ENCODE measurements around the gene RDH8. TPM values are rescaled to one million over a fixed set of nuclear protein-coding genes. Genes with fewer than 3 reads are reported as not detected.

The RDH8 gene
- total RNA-seq, 1 donor from 2014 or later = not detected

GRCh38 chr19:10009714-10010224 is 3.5 kb upstream of the RDH8 start:
- H3K27me3 Mint-ChIP-seq (ENCODE audit: low read depth) = peaks cover 22% of the 10 kb centered on the region

GRCh38 chr19:10010247-10010691 is 3.0 kb upstream of the RDH8 start, which contains the start of gene COL5A3:
Gene COL5A3, minus strand, starts transcription at chr19:10010504. Its CDS starts 119 bp downstream, at chr19:10010385.
- no peak for TF ChIP-seq CTCF (IDR thresholded peaks at IDR 0.05)
- H3K9me3 Mint-ChIP-seq (ENCODE audit: low read depth) = no peaks in the 10 kb centered on the region
- peak within 1 kb of the TSS; percentile 19 for H3K27ac Mint-ChIP-seq (ENCODE audit: unreplicated experiment)
- peak within 1 kb of the TSS; percentile 81 for H3K4me3 Mint-ChIP-seq (ENCODE audit: unreplicated experiment)
- peaks cover 22% of the 10 kb centered on the region for H3K27me3 Mint-ChIP-seq (ENCODE audit: low read depth)
- peaks cover 2% of the 10 kb centered on the region for H3K36me3 Mint-ChIP-seq (ENCODE audit: low read depth)
- peaks cover 40% of the 10 kb centered on the region for H3K4me1 Mint-ChIP-seq (ENCODE audit: low read depth)
- DNase-seq (ENCODE audit: low spot score) = no peak

More at GRCh38 chr19:10009714-10010224, 3.5 kb upstream of the RDH8 start:
- TF ChIP-seq CTCF (IDR thresholded peaks at IDR 0.05) = no peak
- H3K36me3 Mint-ChIP-seq (ENCODE audit: low read depth) = peaks cover 4% of the 10 kb centered on the region
- no peak for DNase-seq (ENCODE audit: low spot score)
- H3K9me3 Mint-ChIP-seq (ENCODE audit: low read depth) = no peaks in the 10 kb centered on the region
- peak overlapping the region; percentile 81 for H3K4me3 Mint-ChIP-seq (ENCODE audit: unreplicated experiment)
- H3K4me1 Mint-ChIP-seq (ENCODE audit: low read depth) = peaks cover 40% of the 10 kb centered on the region
- H3K27ac Mint-ChIP-seq (ENCODE audit: unreplicated experiment) = peak overlapping the region; percentile 19

- DNase-seq (ENCODE audit: low spot score) = no peak
- TF ChIP-seq CTCF (IDR thresholded peaks at IDR 0.05) = no peak
- Mint-ChIP-seq H3K9me3 (ENCODE audit: low read depth) (no peaks in the 10 kb centered on the region), H3K27ac (ENCODE audit: unreplicated experiment) (no peak overlapping the region), H3K36me3 (ENCODE audit: low read depth) (no peaks in the 10 kb centered on the region), H3K4me3 (ENCODE audit: unreplicated experiment) (peak overlapping the region; percentile 66), H3K27me3 (ENCODE audit: low read depth) (peaks cover 22% of the 10 kb centered on the region), H3K4me1 (ENCODE audit: low read depth) (peaks cover 37% of the 10 kb centered on the region)
Observed at GRCh38 chr19:10010939-10011338, 2.3 kb upstream of the RDH8 start.

GRCh38 chr19:10011974-10012373 is 1.3 kb upstream of the RDH8 start:
- H3K9me3 Mint-ChIP-seq (ENCODE audit: low read depth) = no peaks in the 10 kb centered on the region
- no peak for DNase-seq (ENCODE audit: low spot score)
- H3K4me1 Mint-ChIP-seq (ENCODE audit: low read depth) = peaks cover 27% of the 10 kb centered on the region
- peaks cover 22% of the 10 kb centered on the region for H3K27me3 Mint-ChIP-seq (ENCODE audit: low read depth)
- H3K4me3 Mint-ChIP-seq (ENCODE audit: unreplicated experiment) = no peak overlapping the region
- no peaks in the 10 kb centered on the region for H3K36me3 Mint-ChIP-seq (ENCODE audit: low read depth)
- H3K27ac Mint-ChIP-seq (ENCODE audit: unreplicated experiment) = no peak overlapping the region
- no peak for TF ChIP-seq CTCF (IDR thresholded peaks at IDR 0.05)

GRCh38 chr19:10013834-10014618 is 743 bp downstream of the RDH8 start:
- Mint-ChIP-seq H3K36me3 (ENCODE audit: low read depth) (no peaks in the 10 kb centered on the region), H3K4me1 (ENCODE audit: low read depth) (peaks cover 13% of the 10 kb centered on the region), H3K4me3 (ENCODE audit: unreplicated experiment) (no peak overlapping the region), H3K27ac (ENCODE audit: unreplicated experiment) (no peak overlapping the region), H3K9me3 (ENCODE audit: low read depth) (no peaks in the 10 kb centered on the region), H3K27me3 (ENCODE audit: low read depth) (peaks cover 22% of the 10 kb centered on the region)
- no peak for TF ChIP-seq CTCF (IDR thresholded peaks at IDR 0.05)
- DNase-seq (ENCODE audit: low spot score) = no peak

Measured in chondrocyte (in vitro differentiated cells).